HEK293 (cell line): Measurements from ENCODE around the gene MOGAT3.

Experiments
- CTCF ChIA-PET: fragments of 350-600 bp; formaldehyde crosslinking; extraction: SDS; loops from one replicate; lab custom pipeline; 2021; ENCODE audit warnings: antibody characterized with exemption; lab: Yijun Ruan, JAX
- POLR2A ChIA-PET: fragments of 300-600 bp; formaldehyde crosslinking; extraction: SDS; loops from one replicate; lab custom pipeline; 2020; ENCODE audit warnings: antibody characterized with exemption, inconsistent platforms; lab: Yijun Ruan, JAX
- H3K27ac ChIP-seq: fragments of 200-500 bp; sonication (Bioruptor generic); 2 replicates; pipeline ENCODE4 v1.5.1; 2014; ENCODE audit warnings: low read depth, low read length, control low read depth, inconsistent platforms; ENCODE audit errors: extremely low read depth
- H3K36me3 ChIP-seq, 2 experiments: fragments of 200-500 bp in 1 of 2; sonication (Bioruptor generic) in 1 of 2; 1 replicate in 1 of 2; 2 replicates in 1 of 2; pipeline ENCODE4 v1.5.1; 2014 to 2017; ENCODE audit warnings: inconsistent platforms in 2 of 2, low read length in 2 of 2; ENCODE audit not compliant: control insufficient read depth in 2 of 2, insufficient read depth in 1 of 2
- H3K4me1 ChIP-seq: fragments of 200-500 bp; sonication (Bioruptor generic); 2 replicates; pipeline ENCODE4 v1.5.1; 2014; ENCODE audit warnings: mild to moderate bottlenecking, low read length, inconsistent platforms; ENCODE audit not compliant: control insufficient read depth, insufficient read depth
- H3K4me3 ChIP-seq: 2 replicates; pipeline ENCODE4 v1.5.1; 2011; ENCODE audit warnings: low read depth, mild to moderate bottlenecking, control low read depth, low read length, moderate library complexity
- H3K9me3 ChIP-seq: fragments of 200-500 bp; sonication (Bioruptor generic); 2 replicates; pipeline ENCODE4 v1.5.1; 2014; ENCODE audit warnings: low read depth, low read length, inconsistent platforms; ENCODE audit not compliant: control insufficient read depth, insufficient read depth
- ELK4 ChIP-seq: IDR thresholded peaks from 2 replicates; pipeline ENCODE4 v1.6.1; 2011; ENCODE audit warnings: mild to moderate bottlenecking, low read depth, low read length, borderline replicate concordance
- GLI2 ChIP-seq: fragments of 450-650 bp; formaldehyde crosslinking; IDR thresholded peaks from 2 replicates; pipeline ENCODE4; 2017; ENCODE audit warnings: missing biosample characterization, missing genetic modification characterization, low read depth, borderline replicate concordance
- KLF17 ChIP-seq: fragments of 450-650 bp; formaldehyde crosslinking; IDR thresholded peaks from 2 replicates; pipeline ENCODE4 v1.5.1; 2016; ENCODE audit warnings: missing biosample characterization, missing genetic modification characterization
- KLF9 ChIP-seq: fragments of 450-650 bp; formaldehyde crosslinking; IDR thresholded peaks from 2 replicates; pipeline ENCODE4 v1.5.1; 2016; ENCODE audit warnings: missing biosample characterization, missing genetic modification characterization, low read depth
- OVOL3 ChIP-seq: fragments of 450-650 bp; formaldehyde crosslinking; IDR thresholded peaks from 2 replicates; pipeline ENCODE4 v1.5.1; 2016; ENCODE audit warnings: missing biosample characterization, missing genetic modification characterization
- YY1 ChIP-seq: fragments of 450-650 bp; formaldehyde crosslinking; IDR thresholded peaks from 2 replicates; pipeline ENCODE4 v1.5.1; 2018; ENCODE audit warnings: missing biosample characterization, missing genetic modification characterization
- ZNF132 ChIP-seq: fragments of 450-650 bp; formaldehyde crosslinking; IDR thresholded peaks from 2 replicates; pipeline ENCODE4 v1.5.1; 2017; ENCODE audit warnings: missing biosample characterization, missing genetic modification characterization, borderline replicate concordance
- ZNF175 ChIP-seq: fragments of 450-650 bp; formaldehyde crosslinking; IDR thresholded peaks from 2 replicates; pipeline ENCODE4 v1.5.1; 2016; ENCODE audit warnings: missing biosample characterization, missing genetic modification characterization
- ZNF18 ChIP-seq: fragments of 450-650 bp; formaldehyde crosslinking; IDR thresholded peaks from 2 replicates; pipeline ENCODE4 v1.5.1; 2016; ENCODE audit warnings: missing biosample characterization, missing genetic modification characterization
- ZNF19 ChIP-seq: fragments of 450-650 bp; formaldehyde crosslinking; IDR thresholded peaks from 2 replicates; pipeline ENCODE4; 2016; ENCODE audit warnings: missing biosample characterization, missing genetic modification characterization, low read depth
- ZNF202 ChIP-seq: fragments of 450-650 bp; formaldehyde crosslinking; IDR thresholded peaks from 2 replicates; pipeline ENCODE4 v1.5.1; 2016; ENCODE audit warnings: missing biosample characterization, missing genetic modification characterization, borderline replicate concordance
- ZNF280D ChIP-seq: fragments of 450-650 bp; formaldehyde crosslinking; IDR thresholded peaks from 2 replicates; pipeline ENCODE4 v1.5.1; 2016; ENCODE audit warnings: missing biosample characterization, missing genetic modification characterization
- ZNF324 ChIP-seq: fragments of 450-650 bp; formaldehyde crosslinking; IDR thresholded peaks from 2 replicates; pipeline ENCODE4 v1.5.1; 2016; ENCODE audit warnings: missing biosample characterization, missing genetic modification characterization
- ZNF354C ChIP-seq: fragments of 450-650 bp; formaldehyde crosslinking; IDR thresholded peaks from 2 replicates; pipeline ENCODE4 v1.5.1; 2016; ENCODE audit warnings: missing biosample characterization, missing genetic modification characterization, low read depth, borderline replicate concordance
- ZNF473 ChIP-seq: fragments of 450-650 bp; formaldehyde crosslinking; IDR thresholded peaks from 2 replicates; pipeline ENCODE4 v1.5.1; 2017; ENCODE audit warnings: missing biosample characterization, missing genetic modification characterization
- ZNF48 ChIP-seq: fragments of 450-650 bp; formaldehyde crosslinking; IDR thresholded peaks from 2 replicates; pipeline ENCODE4 v1.5.1; 2016; ENCODE audit warnings: missing biosample characterization, missing genetic modification characterization
- ZNF514 ChIP-seq: fragments of 450-650 bp; formaldehyde crosslinking; IDR thresholded peaks from 2 replicates; pipeline ENCODE4 v1.5.1; 2016; ENCODE audit warnings: missing biosample characterization, missing genetic modification characterization
- ZNF521 ChIP-seq: fragments of 450-650 bp; formaldehyde crosslinking; IDR thresholded peaks from 2 replicates; pipeline ENCODE4 v1.5.1; 2017; ENCODE audit warnings: missing biosample characterization, mild to moderate bottlenecking, missing genetic modification characterization
- ZNF529 ChIP-seq: fragments of 450-650 bp; formaldehyde crosslinking; IDR thresholded peaks from 2 replicates; pipeline ENCODE4 v1.5.1; 2017; ENCODE audit warnings: missing genetic modification characterization, missing biosample characterization; ENCODE audit not compliant: insufficient replicate concordance
- ZNF544 ChIP-seq: fragments of 450-650 bp; formaldehyde crosslinking; IDR thresholded peaks from 2 replicates; pipeline ENCODE4 v1.5.0; 2017; ENCODE audit warnings: missing biosample characterization, missing genetic modification characterization
- ZNF561 ChIP-seq: fragments of 450-650 bp; IDR thresholded peaks from 2 replicates; pipeline ENCODE4 v1.5.1; 2018; ENCODE audit warnings: missing biosample characterization, missing genetic modification characterization, borderline replicate concordance
- ZNF571 ChIP-seq: fragments of 450-650 bp; formaldehyde crosslinking; IDR thresholded peaks from 2 replicates; pipeline ENCODE4 v1.5.0; 2017; ENCODE audit warnings: missing biosample characterization, missing genetic modification characterization
- ZNF600 ChIP-seq: fragments of 450-650 bp; formaldehyde crosslinking; IDR thresholded peaks from 2 replicates; pipeline ENCODE4 v1.5.1; 2016; ENCODE audit warnings: missing biosample characterization, missing genetic modification characterization
- ZNF664 ChIP-seq: fragments of 450-650 bp; formaldehyde crosslinking; IDR thresholded peaks from 2 replicates; pipeline ENCODE4 v1.5.1; 2016; ENCODE audit warnings: missing biosample characterization, missing genetic modification characterization
- ZNF701 ChIP-seq: fragments of 450-650 bp; formaldehyde crosslinking; IDR thresholded peaks from 2 replicates; pipeline ENCODE4 v1.5.1; 2016; ENCODE audit warnings: missing biosample characterization, missing genetic modification characterization
- ZNF76 ChIP-seq: fragments of 450-650 bp; formaldehyde crosslinking; IDR thresholded peaks from 2 replicates; pipeline ENCODE4; 2016; ENCODE audit warnings: low read depth, missing biosample characterization, missing genetic modification characterization, borderline replicate concordance
- ZNF777 ChIP-seq: fragments of 450-650 bp; formaldehyde crosslinking; IDR thresholded peaks from 2 replicates; pipeline ENCODE4 v1.5.1; 2017; ENCODE audit warnings: missing biosample characterization, missing genetic modification characterization, borderline replicate concordance
- ZNF791 ChIP-seq: fragments of 450-650 bp; formaldehyde crosslinking; IDR thresholded peaks from 2 replicates; pipeline ENCODE4 v1.5.1; 2016; ENCODE audit warnings: missing biosample characterization, missing genetic modification characterization
- ZNF843 ChIP-seq: fragments of 450-650 bp; formaldehyde crosslinking; IDR thresholded peaks from 2 replicates; pipeline ENCODE4 v1.5.1; 2016; ENCODE audit warnings: missing biosample characterization, missing genetic modification characterization
- ZXDB ChIP-seq: fragments of 450-650 bp; formaldehyde crosslinking; IDR thresholded peaks from 2 replicates; pipeline ENCODE4 v1.5.1; 2016; ENCODE audit warnings: missing biosample characterization, missing genetic modification characterization

The MOGAT3 gene

GRCh38 chr7:101223528-101223927, 22.7 kb upstream of the MOGAT3 start:
- H3K9me3 ChIP-seq: no peaks in the 10 kb centered on the region
- peaks cover 3 to 24% of the 10 kb centered on the region in 2 experiments; a peak in 2 of 3 replicates for H3K36me3 ChIP-seq
- ChIA-PET POLR2A (no interaction called here), CTCF (interaction anchor here (1.2 kb wide), 1 partner anchor 20 kb away, joined by 4 read pairs; no protein-coding TSS in a partner anchor)
- no peak overlapping the region for H3K27ac ChIP-seq
- no peak overlapping the region for H3K4me3 ChIP-seq
- TF ChIP-seq ZNF777 (tag by site-specific recombination): no peak
- no peak for TF ChIP-seq OVOL3 (tag by site-specific recombination)
- TF ChIP-seq ZXDB (tag by site-specific recombination): no peak
- no peak for TF ChIP-seq ZNF76 (tag by site-specific recombination)
- TF ChIP-seq ZNF843: no peak
- TF ChIP-seq ZNF529 (tag by site-specific recombination): no peak
- TF ChIP-seq GLI2 (tag by site-specific recombination): no peak
- TF ChIP-seq KLF9 (tag by site-specific recombination): no peak
- TF ChIP-seq ZNF664 (tag by site-specific recombination): no peak
- TF ChIP-seq ZNF514 (tag by site-specific recombination): no peak
- no peak for TF ChIP-seq ZNF521 (tag by site-specific recombination)
- no peak for TF ChIP-seq ELK4
- TF ChIP-seq ZNF561 (tag by site-specific recombination): no peak
- TF ChIP-seq ZNF202 (tag by site-specific recombination): no peak
- TF ChIP-seq ZNF175 (tag by site-specific recombination): no peak
- no peak for TF ChIP-seq KLF17 (tag by site-specific recombination)
- TF ChIP-seq ZNF544 (tag by site-specific recombination): no peak
- TF ChIP-seq ZNF473 (tag by site-specific recombination): no peak
- TF ChIP-seq, all 188 proteins: peak for 0
- no peaks in the 10 kb centered on the region for H3K4me1 ChIP-seq

GRCh38 chr7:101222275-101222830, 21.5 kb upstream of the MOGAT3 start:
- no peak overlapping the region for H3K27ac ChIP-seq
- peaks cover 3 to 20% of the 10 kb centered on the region in 2 experiments; a peak in 2 of 3 replicates for H3K36me3 ChIP-seq
- CTCF ChIA-PET: interaction anchor here (0.5 to 1.3 kb wide), 3 partner anchors 8 to 91 kb away, joined by 3 read pairs; no protein-coding TSS in a partner anchor
- H3K4me3 ChIP-seq: no peak overlapping the region
- no peaks in the 10 kb centered on the region for H3K9me3 ChIP-seq
- no peaks in the 10 kb centered on the region for H3K4me1 ChIP-seq
- POLR2A ChIA-PET: interaction anchor here (0.5 kb wide), 1 partner anchor 514 kb away, joined by 3 read pairs; no protein-coding TSS in a partner anchor
- TF ChIP-seq ZNF664 (tag by site-specific recombination): no peak
- no peak for TF ChIP-seq ZNF48 (tag by site-specific recombination)
- TF ChIP-seq ZNF280D (tag by site-specific recombination): no peak
- TF ChIP-seq ZNF324 (tag by site-specific recombination): no peak
- TF ChIP-seq ZNF18 (tag by site-specific recombination): no peak
- TF ChIP-seq ZNF132 (tag by site-specific recombination): no peak
- no peak for TF ChIP-seq ZNF202 (tag by site-specific recombination)
- TF ChIP-seq ZNF354C: no peak
- TF ChIP-seq ZNF600: no peak
- TF ChIP-seq ZNF843: no peak
- TF ChIP-seq ZNF571 (tag by site-specific recombination): no peak
- no peak for TF ChIP-seq ZNF791
- TF ChIP-seq ZNF19 (tag by site-specific recombination): no peak
- no peak for TF ChIP-seq YY1 (tag by site-specific recombination)
- no peak for TF ChIP-seq ZNF701
